Peyer's patch (tissue), 4 donors: ENCODE results near the gene LPAR1. TPM values are rescaled to one million over a fixed set of nuclear protein-coding genes. Genes with fewer than 3 reads are reported as not detected.

Source experiments
- DNase-seq, 3 donors: peaks; one replicate each; pipeline ENCODE4 v3.0.0-alpha.2; 2017 to 2019
- H3K27ac ChIP-seq, 4 donors: fragments of 200-600 bp; sonication (generic); one replicate each; pipeline ENCODE4 v1.5.1; 2016 to 2019
- H3K27me3 ChIP-seq, 2 donors: fragments of 200-600 bp; sonication (generic); one replicate each; pipeline ENCODE4 v1.5.1; 2019
- H3K36me3 ChIP-seq, 3 donors: fragments of 200-600 bp; sonication (generic); one replicate each; pipeline ENCODE4 v1.5.1; 2016 to 2019
- H3K4me1 ChIP-seq, 4 donors: fragments of 200-600 bp; sonication (generic); one replicate each; pipeline ENCODE4 v1.5.1; 2016 to 2019
- H3K4me3 ChIP-seq, 4 donors: fragments of 200-600 bp; sonication (generic); 1 replicate in 3 of 4; 2 replicates in 1 of 4; pipeline ENCODE4 v1.5.1; 2016 to 2019; ENCODE audit warnings: mild to moderate bottlenecking in 1 of 4
- H3K9me3 ChIP-seq, 4 donors: fragments of 200-600 bp; sonication (generic); one replicate each; pipeline ENCODE4 v1.5.1; 2016 to 2019; ENCODE audit warnings: mild to moderate bottlenecking in 1 of 4
- POLR2A ChIP-seq, 2 donors: fragments of 450-650 bp; IDR thresholded peaks; one replicate each; pipeline ENCODE4 v1.5.1; 2017; ENCODE audit warnings: antibody characterized with exemption in 2 of 2, mild to moderate bottlenecking in 2 of 2, moderate library complexity in 2 of 2
- total RNA-seq, 4 donors: library from RNA; depleted of rRNA; stranded (reverse); fragments of >200 nt; gene quantifications; one replicate each; pipeline ENCODE4 v1.1.0, GENCODE V29; 2016
- TF ChIP-seq, protein P1 (sequence below), 6 experiments: fragments of 450-650 bp in 4 of 6; fragments of 200-600 bp in 2 of 6; sonication (generic) in 1 of 6; IDR thresholded peaks; one replicate each; pipeline ENCODE4 v1.5.1; 2017 to 2019; ENCODE audit warnings: antibody characterized with exemption in 6 of 6, mild to moderate bottlenecking in 3 of 6, moderate library complexity in 1 of 6

The LPAR1 gene
- total RNA-seq, 4 donors from 2014 or later, result 25.0 to 56.1 (median 31.9) TPM

GRCh38 chr9:110950041-110950645 lies 88.1 kb downstream of the LPAR1 start:
- TF ChIP-seq, protein P1, sequence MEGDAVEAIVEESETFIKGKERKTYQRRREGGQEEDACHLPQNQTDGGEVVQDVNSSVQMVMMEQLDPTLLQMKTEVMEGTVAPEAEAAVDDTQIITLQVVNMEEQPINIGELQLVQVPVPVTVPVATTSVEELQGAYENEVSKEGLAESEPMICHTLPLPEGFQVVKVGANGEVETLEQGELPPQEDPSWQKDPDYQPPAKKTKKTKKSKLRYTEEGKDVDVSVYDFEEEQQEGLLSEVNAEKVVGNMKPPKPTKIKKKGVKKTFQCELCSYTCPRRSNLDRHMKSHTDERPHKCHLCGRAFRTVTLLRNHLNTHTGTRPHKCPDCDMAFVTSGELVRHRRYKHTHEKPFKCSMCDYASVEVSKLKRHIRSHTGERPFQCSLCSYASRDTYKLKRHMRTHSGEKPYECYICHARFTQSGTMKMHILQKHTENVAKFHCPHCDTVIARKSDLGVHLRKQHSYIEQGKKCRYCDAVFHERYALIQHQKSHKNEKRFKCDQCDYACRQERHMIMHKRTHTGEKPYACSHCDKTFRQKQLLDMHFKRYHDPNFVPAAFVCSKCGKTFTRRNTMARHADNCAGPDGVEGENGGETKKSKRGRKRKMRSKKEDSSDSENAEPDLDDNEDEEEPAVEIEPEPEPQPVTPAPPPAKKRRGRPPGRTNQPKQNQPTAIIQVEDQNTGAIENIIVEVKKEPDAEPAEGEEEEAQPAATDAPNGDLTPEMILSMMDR (IDR thresholded peaks at IDR 0.05), result no peak
- no peak for TF ChIP-seq POLR2A (IDR thresholded peaks at IDR 0.05)
- H3K27ac ChIP-seq, result no peak overlapping the region
- H3K4me1 ChIP-seq, result peaks cover 0 to 11% (median 0%) of the 10 kb centered on the region in 4 donors
- no peaks in the 10 kb centered on the region for H3K36me3 ChIP-seq
- no peaks in the 10 kb centered on the region for H3K9me3 ChIP-seq
- no peak overlapping the region for H3K4me3 ChIP-seq
- DNase-seq, result no peak
- no peaks in the 10 kb centered on the region for H3K27me3 ChIP-seq

GRCh38 chr9:110949081-110949480 lies 89.2 kb downstream of the LPAR1 start:
- Histone ChIP-seq H3K27ac (no peak overlapping the region), H3K4me1 (peaks cover 0 to 11% (median 0%) of the 10 kb centered on the region in 4 donors), H3K9me3 (no peaks in the 10 kb centered on the region), H3K27me3 (no peaks in the 10 kb centered on the region), H3K4me3 (no peak overlapping the region), H3K36me3 (no peaks in the 10 kb centered on the region)
- DNase-seq, result no peak
- TF ChIP-seq POLR2A (IDR thresholded peaks at IDR 0.05), result no peak
- TF ChIP-seq, protein P1 (IDR thresholded peaks at IDR 0.05), result no peak

DNA sequence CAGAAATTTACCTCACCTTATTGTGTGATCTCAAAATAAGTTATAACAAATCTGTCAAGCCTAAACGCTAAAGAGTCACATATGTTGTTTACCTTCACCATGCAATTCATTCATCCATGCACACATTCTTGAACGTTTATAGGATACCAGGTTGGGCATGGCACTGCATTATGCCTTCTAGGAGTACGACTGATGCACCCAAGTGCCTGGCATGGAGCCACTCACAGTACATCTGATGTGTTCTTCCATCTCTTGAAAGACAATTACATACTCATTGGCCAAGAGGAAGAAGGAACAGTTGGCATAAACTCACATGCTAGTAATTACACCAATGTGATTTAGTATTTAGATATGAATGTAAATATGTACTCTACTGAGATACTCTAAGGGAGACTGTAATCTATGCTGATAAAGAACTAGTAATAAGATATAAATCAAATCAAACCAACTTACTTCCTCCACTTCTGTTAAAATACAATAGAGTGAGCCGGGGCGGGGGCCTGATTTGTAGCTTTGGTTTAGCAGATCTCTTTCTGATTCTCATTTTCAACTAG lies 90.7 kb downstream of the LPAR1 start:
- Histone ChIP-seq H3K9me3 (no peaks in the 10 kb centered on the region), H3K27me3 (no peaks in the 10 kb centered on the region), H3K27ac (no peak overlapping the region), H3K4me3 (no peak overlapping the region), H3K36me3 (no peaks in the 10 kb centered on the region), H3K4me1 (peaks cover 0 to 7% (median 0%) of the 10 kb centered on the region in 4 donors)
- DNase-seq, result no peak
- TF ChIP-seq, protein P1 (IDR thresholded peaks at IDR 0.05), result no peak
- no peak for TF ChIP-seq POLR2A (IDR thresholded peaks at IDR 0.05)

DNA sequence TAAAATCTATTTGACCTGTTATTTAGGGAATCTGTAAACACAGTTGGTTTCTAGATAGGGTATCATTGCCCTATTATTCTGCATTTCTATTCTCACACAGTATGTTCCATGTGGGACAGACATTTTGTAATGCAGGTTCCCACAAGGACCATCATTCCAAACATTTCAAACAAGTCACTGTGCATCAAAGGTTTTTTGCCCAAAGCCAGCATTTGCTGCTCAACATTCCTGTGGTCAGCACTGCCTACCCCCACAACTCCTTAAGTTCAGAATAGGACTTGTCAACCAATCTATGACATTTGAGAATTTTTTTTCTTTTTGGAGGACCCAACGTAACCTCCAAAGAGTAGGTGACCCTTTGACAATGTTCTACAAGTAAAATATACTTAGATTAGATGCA lies 95.7 kb downstream of the LPAR1 start:
- H3K27me3 ChIP-seq, result no peaks in the 10 kb centered on the region
- H3K4me1 ChIP-seq, result no peaks in the 10 kb centered on the region
- H3K4me3 ChIP-seq, result no peak overlapping the region
- H3K36me3 ChIP-seq, result peaks cover 0 to 10% (median 0%) of the 10 kb centered on the region in 3 donors
- TF ChIP-seq POLR2A (IDR thresholded peaks at IDR 0.05), result no peak
- TF ChIP-seq, protein P1 (IDR thresholded peaks at IDR 0.05), result no peak
- no peak for DNase-seq
- H3K9me3 ChIP-seq, result no peaks in the 10 kb centered on the region
- no peak overlapping the region for H3K27ac ChIP-seq

DNA sequence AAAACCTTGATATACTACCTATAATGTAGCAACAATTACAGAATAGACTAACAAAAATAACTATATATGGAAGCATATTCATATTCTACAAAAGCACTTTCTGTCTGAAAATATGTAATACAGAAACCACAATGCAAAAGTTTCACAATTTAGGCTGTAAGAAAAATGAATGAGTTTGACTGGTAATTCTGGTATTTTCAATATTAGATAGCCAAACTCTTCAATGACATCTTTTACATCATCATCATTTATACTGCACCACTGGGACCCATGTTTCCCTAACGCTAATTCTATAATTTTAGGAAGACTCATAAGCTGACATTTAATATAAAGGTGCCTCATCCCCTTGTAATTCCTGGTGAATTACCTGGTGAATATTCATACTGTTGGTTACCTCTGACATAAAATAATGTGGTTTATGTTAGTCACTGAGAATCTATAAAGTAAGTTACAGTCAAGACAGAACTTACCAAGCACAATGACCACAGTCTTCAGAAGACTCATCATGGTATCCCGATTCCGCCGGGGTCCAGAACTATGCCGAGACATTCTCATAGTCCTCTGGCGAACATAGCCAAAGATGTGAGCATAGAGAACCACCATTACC lies 97.2 kb downstream of the LPAR1 start:
- TF ChIP-seq, protein P1 (IDR thresholded peaks at IDR 0.05), result no peak
- no peak for TF ChIP-seq POLR2A (IDR thresholded peaks at IDR 0.05)
- H3K4me1 ChIP-seq, result no peaks in the 10 kb centered on the region
- H3K27me3 ChIP-seq, result no peaks in the 10 kb centered on the region
- no peak overlapping the region for H3K4me3 ChIP-seq
- no peaks in the 10 kb centered on the region for H3K9me3 ChIP-seq
- DNase-seq, result no peak
- H3K27ac ChIP-seq, result no peak overlapping the region
- H3K36me3 ChIP-seq, result peaks cover 0 to 10% (median 0%) of the 10 kb centered on the region in 3 donors
